Nucleus accumbens (tissue), 56 donors: ENCODE measurements around the gene BRICD5.
A peak's percentile ranks its signal among the peaks of the same experiment; 100 is the strongest.
"Not testable (repeated sequence)": the region's sequence is repeated elsewhere in the genome, so short reads cannot be mapped to it uniquely, and the experiment has no call there.

Experiments
- DNase-seq, 56 donors: peaks; one replicate each; lab custom pipeline; 2025; lab: John Stamatoyannopoulos, UW

BRICD5 gene

GRCh38 chr16:2204416-2205103, 6.1 kb downstream of the BRICD5 start:
- DNase-seq, result peak in 2 of 56 donors; percentile 40 to 41

GRCh38 chr16:2203119-2203688, 7.5 kb downstream of the BRICD5 start:
- DNase-seq, result not testable (repeated sequence)

- no peak for DNase-seq
Measured at GRCh38 chr16:2200313-2200712, 10.3 kb downstream of the BRICD5 start.

- no peak for DNase-seq
Measured at GRCh38 chr16:2199621-2200139, 11.0 kb downstream of the BRICD5 start.

- no peak for DNase-seq
Measured at GRCh38 chr16:2199095-2199494, 11.6 kb downstream of the BRICD5 start.

GRCh38 chr16:2198283-2198682, 12.4 kb downstream of the BRICD5 start:
- DNase-seq, result no peak

GRCh38 chr16:2197765-2198164, 12.9 kb downstream of the BRICD5 start:
- DNase-seq, result no peak

GRCh38 chr16:2196981-2197511, 13.6 kb downstream of the BRICD5 start:
- DNase-seq, result no peak

- DNase-seq, result peak in 2 of 56 donors; percentile 52 to 58
Measured at GRCh38 chr16:2196162-2196980, 14.3 kb downstream of the BRICD5 start, which contains the start of gene CASKIN1. Gene CASKIN1, minus strand, starts transcription at chr16:2196605. Its CDS starts 173 bp downstream, at chr16:2196432.

- no peak for DNase-seq
Measured at GRCh38 chr16:2195322-2196161, 15.1 kb downstream of the BRICD5 start.

- DNase-seq, result no peak
Measured at GRCh38 chr16:2194852-2195321, 15.8 kb downstream of the BRICD5 start.

- peak in 5 of 56 donors; percentile 10 to 63 (median 28) for DNase-seq
Measured at GRCh38 chr16:2194166-2194834, 16.4 kb downstream of the BRICD5 start.

- DNase-seq, result peak in 7 of 56 donors; percentile 35 to 55 (median 51)
Measured at GRCh38 chr16:2191446-2191706, 19.3 kb downstream of the BRICD5 start.

- DNase-seq, result peak in 42 of 56 donors; percentile 5 to 77 (median 44)
Measured at GRCh38 chr16:2190659-2191445, 19.8 kb downstream of the BRICD5 start.

GRCh38 chr16:2190002-2190658, 20.5 kb downstream of the BRICD5 start:
- no peak for DNase-seq

GRCh38 chr16:2189252-2189893, 21.3 kb downstream of the BRICD5 start:
- DNase-seq, result no peak

GRCh38 chr16:2188395-2188794, 22.3 kb downstream of the BRICD5 start:
- no peak for DNase-seq

GRCh38 chr16:2187212-2187611, 23.5 kb downstream of the BRICD5 start:
- no peak for DNase-seq
